ENCODE data around the gene SPRING1. TPM values are rescaled to one million over a fixed set of nuclear protein-coding genes. Genes with fewer than 3 reads are reported as not detected.
"Not testable (repeated sequence)": the region's sequence is repeated elsewhere in the genome, so short reads cannot be mapped to it uniquely, and the experiment has no call there.

Gene SPRING1
- total and polyA plus RNA-seq, 9 donors, result 5.0 to 19.7 (median 11.6) TPM

DNA sequence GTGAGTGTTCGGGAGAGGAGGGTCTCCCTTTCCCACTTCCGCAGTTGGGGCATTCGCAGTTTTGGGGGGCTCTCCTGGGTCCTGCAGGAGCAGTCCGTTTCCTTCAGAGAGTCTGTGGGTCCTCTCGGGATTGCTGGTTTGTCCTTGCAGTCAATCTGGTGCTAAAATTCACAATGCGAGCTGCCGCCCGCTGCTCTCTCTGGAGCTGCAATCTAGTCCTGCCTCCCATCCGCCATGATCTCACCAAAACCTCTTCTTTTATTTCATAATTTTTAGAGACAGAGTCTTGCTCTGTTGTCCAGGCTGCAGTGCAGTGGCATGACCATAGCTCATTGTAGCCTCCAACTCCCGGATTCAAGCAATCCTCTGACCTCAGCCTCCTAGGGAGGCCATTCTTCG is 22.8 kb upstream of the SPRING1 start:
- 40 to 69% (median 47%) methylated on average over 11 of the region's 11 CpGs for WGBS, 3 donors
- no peaks in the 10 kb centered on the region for H3K27me3 ChIP-seq
- TF ChIP-seq POLR2A (IDR thresholded peaks at IDR 0.05), result no peak
- TF ChIP-seq, protein P1, sequence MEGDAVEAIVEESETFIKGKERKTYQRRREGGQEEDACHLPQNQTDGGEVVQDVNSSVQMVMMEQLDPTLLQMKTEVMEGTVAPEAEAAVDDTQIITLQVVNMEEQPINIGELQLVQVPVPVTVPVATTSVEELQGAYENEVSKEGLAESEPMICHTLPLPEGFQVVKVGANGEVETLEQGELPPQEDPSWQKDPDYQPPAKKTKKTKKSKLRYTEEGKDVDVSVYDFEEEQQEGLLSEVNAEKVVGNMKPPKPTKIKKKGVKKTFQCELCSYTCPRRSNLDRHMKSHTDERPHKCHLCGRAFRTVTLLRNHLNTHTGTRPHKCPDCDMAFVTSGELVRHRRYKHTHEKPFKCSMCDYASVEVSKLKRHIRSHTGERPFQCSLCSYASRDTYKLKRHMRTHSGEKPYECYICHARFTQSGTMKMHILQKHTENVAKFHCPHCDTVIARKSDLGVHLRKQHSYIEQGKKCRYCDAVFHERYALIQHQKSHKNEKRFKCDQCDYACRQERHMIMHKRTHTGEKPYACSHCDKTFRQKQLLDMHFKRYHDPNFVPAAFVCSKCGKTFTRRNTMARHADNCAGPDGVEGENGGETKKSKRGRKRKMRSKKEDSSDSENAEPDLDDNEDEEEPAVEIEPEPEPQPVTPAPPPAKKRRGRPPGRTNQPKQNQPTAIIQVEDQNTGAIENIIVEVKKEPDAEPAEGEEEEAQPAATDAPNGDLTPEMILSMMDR (IDR thresholded peaks at IDR 0.05), result no peak
- TF ChIP-seq EP300 (IDR thresholded peaks at IDR 0.05), result no peak

DNA sequence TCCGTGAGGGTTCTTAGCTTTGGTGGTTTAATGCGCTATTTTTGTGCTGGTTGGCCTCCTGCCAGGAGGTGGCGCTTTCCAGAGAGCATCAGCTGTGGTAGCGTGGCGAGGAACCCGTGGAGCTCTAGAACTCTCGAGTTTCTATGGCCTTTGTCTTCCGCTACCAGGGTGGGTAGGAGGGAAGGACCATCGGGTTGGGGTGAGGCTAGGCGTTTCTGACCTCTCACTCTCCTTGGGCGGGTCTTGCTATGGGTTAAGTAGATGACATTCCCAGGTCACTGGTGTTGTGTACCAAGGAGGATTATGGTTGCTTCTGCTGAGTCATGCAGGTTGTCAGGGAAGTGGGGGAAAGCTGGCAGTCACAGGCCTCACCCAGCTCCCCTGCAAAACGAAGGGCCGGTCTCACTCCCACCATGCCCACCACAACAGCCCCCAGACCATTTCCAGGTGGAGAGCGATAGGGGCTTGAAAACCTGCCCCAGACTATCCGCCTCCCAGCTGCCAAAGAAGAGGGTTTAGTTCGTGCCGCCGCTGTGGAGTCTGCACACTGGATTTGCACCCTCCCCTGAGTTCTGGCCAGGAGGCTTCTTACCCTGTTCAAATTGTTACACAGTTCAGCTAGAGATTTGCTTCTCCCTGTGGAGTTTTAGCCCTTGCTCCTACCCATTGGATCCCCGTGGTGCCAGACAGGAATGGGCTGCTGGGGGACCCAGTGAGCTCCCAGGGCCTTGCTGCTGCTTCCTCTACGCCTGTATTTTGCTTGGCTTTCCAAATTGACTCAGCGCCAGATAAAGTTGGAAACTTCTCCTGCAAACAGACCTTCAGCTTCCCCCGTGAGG is 22.1 kb upstream of the SPRING1 start:
- Histone ChIP-seq H3K36me3 (no peaks in the 10 kb centered on the region), H3K4me1 (ENCODE audit: insufficient read depth) (no peaks in the 10 kb centered on the region), H3K9me3 (no peaks in the 10 kb centered on the region), H3K4me3 (no peak overlapping the region), H3K27ac (no peak overlapping the region), H3K27me3 (no peaks in the 10 kb centered on the region)
- WGBS, 3 donors, result 54 to 56% (median 54%) methylated on average over 22 of the region's 22 CpGs
- TF ChIP-seq EP300 (IDR thresholded peaks at IDR 0.05), result no peak
- TF ChIP-seq, protein P1 (IDR thresholded peaks at IDR 0.05), result no peak
- no peak for TF ChIP-seq POLR2A (IDR thresholded peaks at IDR 0.05)
- intact Hi-C loops (cut with DNase I), result no loop called here
- DNase-seq, result peak in 1 of 5 donors; percentile 26

More for the DNA sequence above, 22.8 kb upstream of the SPRING1 start:
- Histone ChIP-seq H3K4me3 (no peak overlapping the region), H3K27ac (no peak overlapping the region), H3K36me3 (no peaks in the 10 kb centered on the region), H3K9me3 (no peaks in the 10 kb centered on the region), H3K4me1 (ENCODE audit: insufficient read depth) (no peaks in the 10 kb centered on the region)
- intact Hi-C loops (cut with DNase I), result no loop called here
- DNase-seq, result no peak

DNA sequence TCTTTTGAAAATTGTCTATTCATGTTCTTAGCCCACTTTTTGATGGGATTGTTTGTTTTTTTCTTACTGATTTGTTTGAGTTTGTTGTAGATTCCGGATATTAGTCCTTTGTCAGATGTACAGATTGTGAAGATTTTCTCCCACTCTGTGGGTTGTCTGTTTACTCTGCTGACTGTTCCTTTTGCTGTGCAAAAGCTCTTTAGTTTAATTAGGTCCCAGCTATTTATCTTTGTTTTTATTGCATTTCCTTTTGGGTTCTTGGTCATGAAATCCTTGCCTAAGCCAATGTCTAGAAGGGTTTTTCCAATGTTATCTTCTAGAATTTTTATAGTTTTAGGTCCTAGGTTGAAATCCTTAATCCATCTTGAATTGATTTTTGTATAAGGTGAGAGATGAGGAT is 16.9 kb upstream of the SPRING1 start:
- 86 to 91% (median 88%) methylated on average over 1 of the region's 1 CpG for WGBS, 3 donors
- DNase-seq; H3K9me3 ChIP-seq; H3K4me3 ChIP-seq; intact Hi-C loops (cut with DNase I); H3K36me3 ChIP-seq; H3K4me1 ChIP-seq (ENCODE audit: insufficient read depth); H3K27me3 ChIP-seq; H3K27ac ChIP-seq: not testable (repeated sequence)

DNA sequence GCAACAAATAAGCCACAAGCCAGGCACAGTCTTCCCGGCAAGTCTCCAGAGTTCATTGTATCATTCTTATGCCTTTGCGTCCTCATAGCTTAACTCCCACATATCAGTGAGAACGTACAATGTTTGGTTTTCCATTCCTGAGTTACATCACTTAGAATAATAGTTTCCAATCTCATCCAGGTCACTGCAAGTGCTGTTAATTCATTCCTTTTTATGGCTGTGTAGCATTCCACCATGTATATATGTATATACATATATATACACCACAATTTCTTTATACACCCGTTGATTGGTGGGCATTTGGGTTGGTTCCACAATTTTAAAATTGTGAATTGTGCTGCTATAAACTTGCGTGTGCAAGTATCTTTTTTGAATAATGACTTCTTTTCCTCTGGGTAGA is 16.2 kb upstream of the SPRING1 start:
- H3K27me3 ChIP-seq; H3K27ac ChIP-seq; H3K36me3 ChIP-seq; H3K4me1 ChIP-seq (ENCODE audit: insufficient read depth); intact Hi-C loops (cut with DNase I); DNase-seq; H3K4me3 ChIP-seq; H3K9me3 ChIP-seq: not testable (repeated sequence)
- WGBS, 3 donors, result 80 to 90% (median 82%) methylated on average over 5 of the region's 5 CpGs

DNA sequence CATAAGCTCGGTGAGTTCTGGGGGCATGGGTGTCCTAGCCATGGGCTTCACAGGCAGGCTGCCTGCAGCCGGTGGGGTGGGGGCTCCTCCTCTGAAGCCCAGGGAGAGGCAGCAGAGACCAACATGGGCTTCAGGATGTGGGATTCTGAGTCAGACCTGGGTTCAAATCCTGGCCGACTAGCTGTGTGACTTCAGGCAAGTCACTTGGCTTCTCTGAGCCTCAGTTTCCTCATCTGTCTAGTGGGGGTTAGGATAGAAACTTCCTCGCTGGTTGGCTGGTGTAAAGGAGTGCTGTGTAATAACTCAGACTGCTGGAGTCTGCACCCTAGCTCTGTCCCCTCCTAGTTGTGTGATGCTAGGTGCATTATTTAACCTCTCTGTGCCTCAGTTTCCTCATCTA is 12.4 kb upstream of the SPRING1 start:
- no peak overlapping the region for H3K4me3 ChIP-seq
- H3K36me3 ChIP-seq, result no peaks in the 10 kb centered on the region
- H3K4me1 ChIP-seq (ENCODE audit: insufficient read depth), result no peaks in the 10 kb centered on the region
- no peak for DNase-seq
- H3K27me3 ChIP-seq, result no peaks in the 10 kb centered on the region
- no peak overlapping the region for H3K27ac ChIP-seq
- WGBS, 3 donors, result 87 to 94% (median 93%) methylated on average over 4 of the region's 4 CpGs
- intact Hi-C loops (cut with DNase I), result no loop called here
- TF ChIP-seq, protein P1 (IDR thresholded peaks at IDR 0.05), result no peak
- TF ChIP-seq POLR2A (IDR thresholded peaks at IDR 0.05), result no peak
- TF ChIP-seq EP300 (IDR thresholded peaks at IDR 0.05), result no peak
- H3K9me3 ChIP-seq, result no peaks in the 10 kb centered on the region
